ENCODE measurements around the gene DPM2.

DNA sequence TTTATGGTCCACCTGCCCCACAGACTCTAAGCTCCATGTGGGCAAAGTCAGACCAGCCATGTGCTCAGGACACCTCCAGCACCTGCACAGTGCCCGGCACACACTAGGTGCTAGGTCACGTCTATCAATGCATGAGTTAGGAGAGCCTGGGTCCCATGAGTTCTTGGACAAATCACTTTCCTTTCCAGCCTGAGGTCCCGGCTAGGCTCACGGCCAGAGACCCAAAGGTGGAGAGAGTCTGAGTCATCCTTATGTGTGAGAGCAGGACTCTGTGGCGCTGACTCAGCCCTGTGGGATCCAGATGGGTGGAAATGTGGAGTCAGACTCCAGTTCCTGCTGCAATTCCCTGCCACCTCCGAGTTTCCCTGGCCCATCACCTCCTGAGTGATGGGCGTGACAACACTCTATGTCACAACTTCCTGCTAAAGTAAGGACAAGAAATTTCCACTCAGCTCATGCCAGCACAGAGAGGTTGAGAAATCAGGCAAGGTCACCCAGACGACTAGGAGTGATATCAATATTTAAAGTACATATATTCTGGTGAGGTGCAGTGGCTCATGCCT is 18.3 kb downstream of the DPM2 start:
- TF ChIP-seq SP1 (CRISPR knock-in tag; conservative IDR thresholded peaks at IDR 0.05) (no peak), NR1H2 (CRISPR knock-in tag; IDR thresholded peaks at IDR 0.05) (no peak)
